NCI-H187 treated with DMSO at 0.1 percent for 48 hours (cell line): ENCODE data around the gene ANKRD45.
"Not testable (repeated sequence)": the region's sequence is repeated elsewhere in the genome, so short reads cannot be mapped to it uniquely, and the experiment has no call there.

Source experiments
- DNase-seq: peaks from one replicate; lab custom pipeline; 2025; lab: John Stamatoyannopoulos, UW

ANKRD45 gene

DNA sequence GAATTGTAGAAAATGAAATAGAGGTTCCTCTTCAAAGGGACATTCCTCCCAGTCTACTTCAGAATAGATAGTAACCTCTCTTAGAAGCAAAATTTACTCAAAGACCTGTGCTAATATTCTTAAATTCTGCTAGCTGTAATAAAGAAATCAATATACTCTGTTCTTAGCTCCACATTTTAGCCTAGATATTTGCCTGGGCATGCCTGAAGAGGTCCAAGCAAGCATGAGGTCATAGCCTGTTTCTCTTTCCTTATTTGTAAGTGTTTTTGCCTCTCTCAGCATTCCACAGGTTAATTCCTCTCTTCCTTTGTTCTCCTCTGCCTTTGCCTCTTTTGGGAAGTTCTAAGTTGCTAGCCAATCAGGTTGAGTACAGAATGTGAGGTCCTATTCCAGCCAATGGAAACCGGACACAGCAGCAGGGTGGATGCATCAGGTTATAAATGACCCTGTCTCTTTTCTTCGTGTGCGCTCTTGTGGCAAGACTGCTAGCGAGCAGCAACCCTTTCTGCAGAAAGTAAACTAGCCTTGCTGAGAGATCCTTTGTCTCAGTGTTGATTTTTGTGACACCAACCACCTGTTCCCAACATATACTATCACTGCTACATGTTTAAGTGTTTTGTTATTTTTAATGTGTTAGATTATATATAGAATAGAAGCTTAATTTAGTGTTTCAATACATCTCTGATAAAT, 27.1 kb downstream of the ANKRD45 start:
- DNase-seq, result not testable (repeated sequence)

DNA sequence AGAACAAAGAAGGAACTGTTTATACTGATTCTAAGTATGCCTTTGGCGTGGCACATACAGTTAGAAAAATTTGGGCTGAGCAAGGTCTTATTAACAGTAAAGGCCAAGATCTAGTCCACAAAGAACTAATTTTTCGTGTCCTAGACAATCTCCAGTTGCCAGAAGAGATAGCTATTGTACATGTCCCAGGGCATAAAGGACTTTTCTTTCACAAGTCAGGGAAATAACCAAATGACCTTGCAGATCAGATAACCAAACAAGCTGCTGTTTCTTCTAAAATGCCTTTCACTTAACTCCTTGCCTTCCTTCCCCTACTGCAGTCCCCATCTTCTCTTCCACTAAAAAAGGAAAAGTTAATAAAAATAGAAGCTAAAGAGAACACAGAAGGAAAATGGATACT, 30.5 kb downstream of the ANKRD45 start:
- no peak for DNase-seq

DNA sequence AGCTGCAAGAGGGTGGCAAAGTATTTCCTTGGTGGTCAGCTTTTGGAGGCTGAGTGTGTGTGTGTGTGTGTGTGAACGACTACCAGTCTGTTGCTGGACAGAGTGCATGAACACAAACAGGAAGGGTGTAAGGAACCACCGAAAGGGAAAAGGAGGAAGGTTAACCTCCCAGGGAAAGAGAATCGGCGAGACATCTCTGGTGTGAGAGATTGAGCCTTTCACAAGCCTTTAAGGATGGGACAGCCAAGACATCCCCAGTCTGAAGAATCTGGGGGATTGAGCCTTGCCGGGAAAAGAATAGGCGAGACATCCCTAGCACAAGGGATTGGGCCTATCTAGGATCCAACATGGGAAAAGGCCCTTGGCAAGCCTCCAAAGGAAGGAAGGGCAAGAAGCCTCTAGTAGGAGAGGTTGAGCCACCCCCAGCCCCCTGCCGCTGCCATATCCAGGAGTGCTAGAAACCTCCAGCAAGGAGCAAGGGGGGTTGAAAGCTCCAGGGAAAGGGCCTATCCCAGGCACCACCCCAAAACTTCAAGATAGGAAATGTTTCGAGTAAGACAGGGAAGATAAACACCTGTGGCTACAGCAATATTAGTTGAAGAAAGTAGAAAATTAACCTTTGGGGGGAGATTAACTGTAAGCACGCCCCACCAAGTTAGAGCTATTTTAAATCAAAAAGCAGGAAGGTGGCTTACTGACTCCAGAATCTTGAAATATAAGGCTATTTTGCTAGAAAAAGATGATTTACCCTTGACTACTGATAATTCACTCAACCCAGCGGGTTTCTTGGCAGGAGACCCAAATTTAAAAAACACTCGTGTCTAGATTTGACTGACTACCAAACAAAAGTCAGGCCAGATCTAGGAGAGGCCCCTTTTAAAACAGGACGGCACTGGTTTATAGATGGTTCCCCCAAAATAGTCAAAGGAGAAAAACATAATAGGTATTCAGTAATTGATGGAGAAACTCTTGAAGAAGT, 31.3 kb downstream of the ANKRD45 start:
- DNase-seq, result no peak

DNA sequence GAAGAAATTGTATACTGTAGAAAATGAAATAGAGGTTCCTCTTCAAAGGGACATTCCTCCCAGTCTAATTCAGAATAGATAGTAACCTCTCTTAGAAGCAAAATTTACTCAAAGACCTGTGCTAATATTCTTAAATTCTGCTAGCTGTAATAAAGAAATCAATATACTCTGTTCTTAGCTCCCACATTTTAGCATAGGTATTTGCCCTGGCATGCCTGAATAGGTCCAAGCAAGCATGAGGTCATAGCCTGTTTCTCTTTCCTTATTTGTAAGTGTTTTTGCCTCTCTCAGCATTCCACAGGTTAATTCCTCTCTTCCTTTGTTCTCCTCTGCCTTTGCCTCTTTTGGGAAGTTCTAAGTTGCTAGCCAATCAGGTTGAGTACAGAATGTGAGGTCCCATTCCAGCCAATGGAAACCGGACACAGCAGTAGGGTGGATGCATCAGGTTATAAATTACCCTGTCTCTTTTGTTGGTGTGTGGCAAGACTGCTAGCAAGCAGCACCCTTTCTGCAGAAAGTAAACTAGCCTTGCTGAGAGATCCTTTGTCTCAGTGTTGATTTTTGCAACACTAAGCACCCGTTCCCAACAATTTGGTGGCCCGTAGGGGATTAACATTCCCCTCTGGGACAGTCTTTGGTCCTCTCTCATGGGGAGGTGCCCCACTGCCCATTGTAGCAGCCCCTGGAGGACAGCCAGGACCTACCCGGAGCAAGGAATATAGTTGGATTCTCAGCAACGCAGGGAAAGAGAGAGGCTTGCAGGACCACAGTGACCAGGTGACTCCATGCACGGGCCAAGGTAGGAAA, 32.2 kb downstream of the ANKRD45 start:
- not testable (repeated sequence) for DNase-seq

DNA sequence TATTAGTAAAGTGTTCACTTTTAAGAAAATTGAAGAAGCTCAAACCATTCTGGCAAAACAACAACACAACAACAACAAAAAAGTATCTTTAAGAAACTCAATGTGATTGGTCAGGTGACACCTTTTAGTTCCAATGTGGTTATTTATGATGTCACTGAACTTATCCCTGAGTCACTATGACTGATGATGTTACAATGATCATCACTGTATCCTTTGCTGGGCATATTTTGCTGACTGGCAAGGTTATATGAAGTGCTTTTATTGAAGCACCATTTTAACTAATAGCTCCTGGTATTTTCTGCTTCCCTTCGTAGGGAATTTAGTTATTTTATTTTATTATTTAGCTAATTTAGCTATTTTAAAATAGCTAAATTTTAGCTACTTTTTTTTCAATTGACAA, 34.5 kb downstream of the ANKRD45 start, which contains the start of gene TEX50:
TSS of gene TEX50 (plus strand) at position 223 of the 400 bp plus-strand sequence. CDS start 184 bp downstream, outside the sequence.
- no peak for DNase-seq

DNA sequence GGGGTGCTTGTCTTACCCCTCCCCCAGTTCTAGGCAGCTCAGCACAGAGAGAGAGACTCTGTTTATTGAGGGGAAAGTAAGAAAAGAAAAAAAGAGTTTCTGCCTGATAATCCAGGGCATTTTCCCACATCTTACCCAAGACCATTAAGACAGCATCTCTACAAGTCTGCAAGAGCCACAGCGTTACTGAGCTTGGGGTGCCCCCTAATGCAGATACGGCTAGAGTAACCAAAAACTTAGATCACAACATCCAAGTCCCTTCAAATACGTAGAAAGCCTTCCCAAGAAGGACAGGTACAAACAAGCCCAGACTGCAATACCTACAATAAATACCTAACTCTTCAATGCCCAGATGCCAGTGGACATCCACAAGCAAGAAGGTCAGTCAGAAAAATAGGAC, 40.8 kb downstream of the ANKRD45 start:
- DNase-seq, result no peak

DNA sequence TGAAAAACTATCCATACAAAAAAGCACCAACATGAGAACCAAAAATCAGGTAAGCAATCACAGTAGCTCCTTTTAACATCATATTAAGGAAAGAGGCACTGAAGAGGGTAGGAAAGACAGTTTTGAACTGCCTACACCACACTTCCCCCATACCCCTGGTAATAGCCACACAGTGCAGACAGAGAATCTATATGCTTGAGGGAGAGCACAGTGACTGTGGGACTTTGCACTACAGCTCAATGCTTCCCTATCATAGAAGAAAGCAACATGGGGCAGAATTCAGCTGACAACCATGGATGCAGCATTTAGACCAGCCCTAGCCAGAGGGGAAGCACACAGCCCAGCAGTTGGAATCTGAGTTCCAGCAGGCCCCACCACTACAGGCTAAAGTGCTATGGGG, 42.4 kb downstream of the ANKRD45 start:
- DNase-seq, result no peak

DNA sequence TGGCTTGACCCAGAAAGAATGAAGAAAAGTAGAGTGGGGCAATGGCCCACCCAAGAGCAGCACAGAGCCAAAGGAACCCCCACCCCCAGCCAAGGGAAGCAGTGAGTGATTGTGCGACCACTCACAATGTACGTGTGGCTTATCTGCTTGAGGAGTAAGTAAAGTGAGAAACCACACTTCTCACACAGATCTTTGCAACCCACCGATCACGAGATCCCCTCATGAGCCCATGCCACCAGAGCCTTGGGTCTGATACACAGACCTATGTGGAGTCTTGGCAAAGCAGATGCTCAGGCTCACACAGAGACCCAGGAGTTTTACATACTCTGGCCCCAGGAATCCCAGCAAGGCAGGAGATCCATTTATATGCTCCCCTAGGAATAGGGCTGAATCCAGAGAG, 52.8 kb downstream of the ANKRD45 start:
- no peak for DNase-seq

DNA sequence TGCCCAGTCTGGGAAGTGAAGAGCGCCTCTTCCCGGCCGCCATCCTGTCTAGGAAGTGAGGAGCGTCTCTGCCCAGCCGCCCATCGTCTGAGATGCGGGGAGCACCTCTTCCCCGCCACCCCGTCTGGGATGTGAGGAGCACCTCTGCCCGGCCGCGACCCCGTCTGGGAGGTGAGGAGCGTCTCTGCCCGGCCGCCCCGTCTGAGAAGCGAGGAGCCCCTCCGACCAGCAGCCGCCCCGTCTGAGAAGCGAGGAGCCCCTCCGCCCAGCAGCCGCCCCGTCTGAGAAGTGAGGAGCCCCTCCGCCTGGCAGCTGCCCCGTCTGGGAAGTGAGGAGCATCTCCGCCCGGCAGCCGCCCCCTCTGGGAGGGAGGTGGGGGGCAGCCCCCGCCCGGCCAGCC, 56.6 kb downstream of the ANKRD45 start:
- DNase-seq, result not testable (repeated sequence)

DNA sequence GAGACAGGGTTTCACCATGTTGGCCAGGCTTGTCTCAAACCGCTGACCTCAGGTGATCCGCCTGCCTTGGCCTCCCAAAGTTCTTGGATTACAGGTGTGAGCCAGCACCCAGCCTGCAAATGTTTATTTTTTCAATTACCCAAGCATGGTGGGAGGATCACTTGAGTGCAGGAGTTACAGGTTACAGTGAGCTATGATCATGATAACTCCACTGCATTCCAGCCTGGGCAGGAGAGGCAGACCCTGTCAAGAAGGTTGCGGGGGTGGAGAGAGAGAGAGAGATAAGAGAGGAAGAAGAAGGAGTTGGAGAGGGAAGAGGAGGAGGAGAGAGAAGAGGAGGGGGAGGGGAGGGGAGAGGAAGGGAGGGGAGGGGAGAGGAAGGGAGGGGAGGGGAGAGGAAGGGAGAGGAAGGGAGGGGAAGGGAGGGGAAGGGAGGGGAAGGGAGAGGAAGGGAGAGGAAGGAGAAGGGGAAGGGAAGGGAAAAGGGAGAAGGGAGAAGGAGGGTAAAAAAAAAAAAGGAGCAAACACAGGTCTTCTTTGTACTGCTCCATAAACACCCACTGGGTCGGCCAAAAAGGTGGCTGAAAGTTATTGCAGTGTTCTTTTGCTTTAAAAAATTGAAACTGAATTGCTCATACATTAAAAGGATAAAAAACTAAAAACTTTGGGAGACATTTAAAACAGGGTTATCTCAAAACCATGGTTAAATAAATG, 61.0 kb downstream of the ANKRD45 start:
- DNase-seq, result no peak

DNA sequence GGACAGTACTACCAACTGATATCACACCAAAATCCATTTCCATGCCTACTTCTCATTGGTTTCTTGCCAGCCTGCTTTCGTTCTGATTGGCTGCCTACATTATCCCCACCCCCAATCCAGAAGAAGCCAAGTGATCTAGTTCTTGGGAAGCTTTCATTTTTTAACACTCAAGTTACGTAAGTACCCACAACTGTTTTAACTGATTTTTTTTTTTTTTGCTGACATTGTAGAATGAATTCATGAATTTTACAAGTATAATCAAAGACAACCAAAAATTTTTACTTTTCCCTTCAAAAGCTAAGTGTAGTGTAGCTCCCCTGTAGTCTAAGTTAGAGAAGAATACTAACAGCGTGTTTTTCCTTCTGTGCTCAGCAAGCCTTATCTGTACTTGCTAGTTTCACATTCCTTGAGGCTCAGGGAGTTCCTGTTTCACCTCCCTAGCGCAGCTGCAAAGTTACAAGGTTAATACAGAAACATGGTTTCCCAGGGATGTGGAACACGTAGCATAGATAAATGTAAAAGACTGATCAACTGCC, 66.5 kb downstream of the ANKRD45 start, which contains the start of gene SLC9C2:
TSS of gene SLC9C2 (minus strand) at position 17 of the 536 bp plus-strand sequence. CDS start 1,296 bp downstream, outside the sequence.
- DNase-seq, result no peak

DNA sequence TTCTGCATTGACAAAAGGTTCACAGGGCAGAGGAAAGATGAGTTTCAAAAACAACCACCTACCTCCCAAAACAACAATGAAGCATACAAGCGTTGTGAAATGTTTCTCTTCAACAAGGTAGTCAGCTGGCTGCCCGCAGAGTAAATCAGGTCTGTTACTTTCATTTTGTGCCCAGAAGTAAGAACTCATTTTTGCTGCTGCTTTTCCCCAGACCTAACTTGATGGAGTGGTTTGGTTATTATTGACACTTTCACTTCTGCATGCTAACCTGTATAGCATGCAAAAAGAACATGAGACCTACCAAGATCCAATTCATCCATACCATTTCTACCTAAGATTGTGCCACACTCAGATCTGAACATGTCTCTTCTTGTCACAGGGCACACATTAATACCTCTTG, 68.1 kb downstream of the ANKRD45 start:
- no peak for DNase-seq

DNA sequence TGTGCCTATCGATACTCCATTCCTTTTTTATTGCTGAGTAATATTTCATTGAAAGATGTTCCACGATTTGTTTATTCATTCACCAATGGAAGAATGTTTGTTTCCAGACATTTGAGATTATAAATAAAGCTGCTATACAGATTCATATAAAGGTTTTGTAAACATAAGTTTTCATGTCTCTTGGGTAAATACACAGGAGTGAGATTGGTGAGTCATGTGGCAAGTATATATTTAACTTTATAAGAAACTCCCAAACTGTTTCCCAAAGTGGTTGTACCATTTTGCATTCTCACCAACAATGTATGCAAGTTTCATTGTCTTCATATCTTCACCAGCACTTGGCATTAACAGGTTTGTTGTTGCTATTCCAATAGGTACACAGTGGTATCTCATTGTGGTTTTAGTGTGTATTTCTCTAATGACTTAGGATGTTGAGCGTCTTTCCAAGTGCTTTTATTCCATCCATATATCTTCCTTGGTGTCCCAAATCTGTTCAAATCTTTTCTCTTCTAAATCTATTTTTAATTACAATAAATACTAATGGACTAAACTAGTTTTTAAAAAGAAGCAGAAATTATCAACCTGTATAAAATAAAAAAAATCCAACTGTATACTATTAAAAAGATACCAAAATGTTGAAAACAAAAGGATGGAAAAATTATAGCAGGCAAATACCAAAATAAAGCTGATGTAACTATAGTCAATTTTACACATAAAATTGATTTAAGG, 73.4 kb downstream of the ANKRD45 start:
- DNase-seq, result no peak

DNA sequence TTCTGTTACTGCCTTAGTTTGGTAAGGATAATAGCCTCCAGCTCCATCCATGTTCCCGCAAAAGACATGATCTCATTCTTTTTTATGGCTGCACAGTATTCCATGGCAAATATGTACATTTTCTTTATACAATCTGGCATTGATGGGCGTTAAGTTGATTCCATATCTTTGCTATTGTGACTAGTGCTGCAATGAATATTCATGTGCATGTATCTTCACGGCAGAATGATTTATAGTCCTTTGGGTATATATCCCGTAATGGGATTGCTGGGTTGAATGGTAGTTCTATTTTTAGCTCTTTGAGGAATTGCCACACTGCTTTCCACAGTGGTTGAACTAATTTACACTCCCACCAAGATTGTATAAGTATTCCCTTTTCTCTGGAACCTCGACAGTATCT, 78.5 kb downstream of the ANKRD45 start:
- DNase-seq, result not testable (repeated sequence)

DNA sequence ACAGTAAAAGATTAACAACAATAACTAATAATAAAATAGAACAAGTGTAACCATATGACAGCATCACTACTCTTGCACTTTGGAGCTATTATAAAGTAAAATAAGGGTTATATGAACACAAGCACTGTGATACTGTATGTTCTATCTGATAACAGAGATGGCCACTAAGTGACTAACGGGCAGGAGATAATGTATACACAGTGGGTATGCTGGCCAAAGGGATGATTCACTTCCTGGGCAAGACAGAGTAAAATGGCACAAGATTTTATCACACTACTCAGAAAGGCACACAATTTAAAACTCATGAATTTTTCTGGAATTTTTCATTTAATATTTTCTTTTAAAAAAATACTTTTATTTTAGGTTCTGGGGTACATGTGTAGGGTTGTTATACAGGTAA, 79.1 kb downstream of the ANKRD45 start:
- DNase-seq, result no peak

DNA sequence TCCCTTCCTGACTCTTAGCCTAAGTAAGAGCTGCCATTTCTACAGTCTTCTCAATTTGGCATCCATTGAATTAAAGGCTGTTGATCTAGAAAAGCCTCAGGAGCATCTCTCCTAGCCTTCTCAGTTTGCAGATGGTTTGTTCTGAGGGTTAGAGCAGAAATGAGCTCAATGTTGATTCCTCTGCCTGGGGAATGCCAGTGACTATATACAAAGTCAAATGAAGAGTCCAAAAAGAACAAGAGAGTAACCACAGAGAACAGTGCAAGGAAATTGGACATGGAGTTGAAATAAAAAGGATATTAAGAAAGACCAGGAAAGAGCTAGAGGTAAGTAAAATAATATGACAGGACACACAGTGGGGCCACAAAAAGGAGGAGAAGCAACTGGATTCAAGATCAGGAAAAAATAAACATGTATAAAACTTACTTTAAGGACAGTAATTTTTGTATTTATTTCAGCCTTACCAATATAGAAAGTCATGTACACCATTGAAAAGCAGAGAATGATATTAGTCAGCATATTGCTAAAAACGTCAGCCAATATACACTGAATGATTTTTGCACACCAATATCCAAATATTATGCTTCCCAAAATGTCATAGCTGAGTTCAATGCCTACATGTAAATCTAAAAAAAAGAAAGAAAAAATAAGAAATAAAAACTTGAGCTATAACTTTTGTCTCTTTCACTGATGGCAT, 88.1 kb downstream of the ANKRD45 start:
- DNase-seq, result no peak

DNA sequence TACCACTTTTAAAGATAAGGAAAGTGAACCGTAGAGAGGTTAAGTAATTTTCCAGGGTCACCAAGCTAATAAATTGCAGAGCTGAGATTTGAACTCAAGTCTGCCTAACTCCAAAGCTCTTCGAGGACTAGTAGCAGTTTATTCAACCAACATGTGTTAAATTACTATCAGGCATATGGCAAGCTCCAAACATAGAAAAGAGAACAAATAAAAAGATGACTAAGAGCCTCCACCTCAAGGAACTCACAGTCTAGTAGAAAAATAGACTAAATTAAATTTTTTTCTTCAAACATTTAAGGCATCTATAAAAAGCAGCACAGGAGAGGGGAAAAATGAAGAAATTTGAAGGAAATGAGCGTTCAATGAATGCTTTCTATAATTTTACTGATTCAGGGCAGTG, 89.0 kb downstream of the ANKRD45 start:
- no peak for DNase-seq

DNA sequence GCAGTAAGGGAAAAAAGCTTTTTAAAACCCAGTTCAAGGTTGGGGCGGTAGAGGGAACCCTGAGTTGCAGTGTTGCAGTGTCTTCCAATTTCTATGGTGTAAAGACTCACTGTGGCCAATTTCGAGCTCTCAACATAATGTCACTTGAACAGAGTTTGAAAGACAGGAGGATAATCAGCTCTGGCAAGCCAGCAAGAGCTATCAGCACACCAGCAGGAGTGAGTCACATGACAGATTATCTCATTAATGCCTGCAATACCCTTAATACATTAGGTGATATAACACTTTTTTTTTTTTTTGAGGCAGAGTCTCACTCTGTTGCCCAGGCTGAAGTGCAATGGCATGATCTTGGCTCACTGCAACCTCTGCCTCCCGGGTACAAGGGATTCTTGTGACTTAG, 89.6 kb downstream of the ANKRD45 start:
- DNase-seq, result no peak

DNA sequence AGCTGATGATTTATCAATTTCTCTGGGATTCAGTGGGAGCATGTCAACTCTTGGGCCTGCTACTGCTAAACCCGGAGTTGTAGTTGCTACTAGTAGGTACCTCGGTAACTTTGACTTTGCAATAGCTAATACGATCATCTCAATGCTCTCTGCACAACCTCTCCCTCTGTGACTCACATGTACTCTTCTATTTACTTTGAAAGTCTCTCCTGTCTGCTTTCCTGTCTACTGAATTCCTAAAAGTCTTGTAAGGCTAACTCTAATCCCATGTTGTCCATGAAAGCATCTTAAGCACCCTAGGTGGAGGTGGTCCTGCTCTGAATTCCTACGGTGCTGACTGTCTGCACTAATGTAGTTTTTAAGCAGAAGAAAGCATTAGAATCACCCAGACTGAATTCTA, 96.1 kb downstream of the ANKRD45 start:
- DNase-seq, result no peak
